ENCODE results near the gene SEC22A.

- no peak for TF ChIP-seq CTCF (IDR thresholded peaks at IDR 0.05; ENCODE audit: poor library complexity)
- TF ChIP-seq EZH2phosphoT487 (IDR thresholded peaks at IDR 0.05; ENCODE audit: low read depth, severe bottlenecking, unreplicated experiment) = no peak
- no peak for TF ChIP-seq EZH2 (IDR thresholded peaks at IDR 0.05; ENCODE audit: borderline replicate concordance)
Observed at GRCh38 chr3:123169930-123170329, 31.8 kb upstream of the SEC22A start.

Measured in hepatocyte (in vitro differentiated cells).